Fibroblast of gingiva (primary cell): ENCODE results near the gene JMY.
"Not testable (repeated sequence)": the region's sequence is repeated elsewhere in the genome, so short reads cannot be mapped to it uniquely, and the experiment has no call there.

ENCODE experiments used
- DNase-seq: peaks from one replicate; pipeline ENCODE4 v3.0.0-alpha.2; 2011; ENCODE audit warnings: low read depth

JMY gene

DNA sequence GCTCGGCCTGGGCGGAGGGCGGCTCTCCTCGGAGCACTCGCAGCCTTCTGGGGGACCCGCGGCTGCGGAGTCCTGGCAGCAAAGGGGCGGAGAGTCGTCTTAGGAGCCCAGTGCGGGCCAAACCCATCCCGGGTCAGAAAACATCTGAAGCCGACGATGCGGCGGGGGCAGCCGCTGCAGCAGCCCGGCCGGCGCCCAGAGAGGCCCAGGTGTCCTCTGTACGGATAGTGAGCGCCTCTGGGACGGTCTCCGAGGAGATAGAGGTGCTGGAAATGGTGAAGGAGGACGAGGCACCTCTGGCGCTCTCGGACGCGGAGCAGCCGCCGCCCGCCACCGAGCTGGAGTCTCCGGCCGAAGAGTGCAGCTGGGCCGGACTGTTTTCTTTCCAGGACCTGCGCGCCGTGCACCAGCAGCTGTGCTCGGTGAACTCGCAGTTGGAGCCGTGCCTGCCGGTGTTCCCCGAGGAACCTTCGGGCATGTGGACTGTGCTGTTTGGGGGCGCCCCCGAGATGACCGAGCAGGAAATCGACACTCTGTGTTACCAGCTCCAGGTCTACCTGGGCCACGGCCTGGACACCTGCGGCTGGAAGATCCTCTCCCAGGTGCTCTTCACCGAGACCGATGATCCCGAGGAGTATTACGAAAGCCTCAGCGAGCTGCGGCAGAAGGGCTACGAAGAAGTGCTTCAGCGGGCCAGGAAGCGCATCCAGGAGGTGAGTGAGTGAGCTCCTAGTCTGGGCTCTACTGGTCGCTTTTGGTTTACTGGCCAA is 1.2 kb downstream of the JMY start:
- DNase-seq, result peak; percentile 23

- DNase-seq, result no peak
Measured at GRCh38 chr5:79237740-79238560, 2.0 kb downstream of the JMY start.

- DNase-seq, result no peak
Measured at GRCh38 chr5:79240561-79240960, 4.6 kb downstream of the JMY start.

DNA sequence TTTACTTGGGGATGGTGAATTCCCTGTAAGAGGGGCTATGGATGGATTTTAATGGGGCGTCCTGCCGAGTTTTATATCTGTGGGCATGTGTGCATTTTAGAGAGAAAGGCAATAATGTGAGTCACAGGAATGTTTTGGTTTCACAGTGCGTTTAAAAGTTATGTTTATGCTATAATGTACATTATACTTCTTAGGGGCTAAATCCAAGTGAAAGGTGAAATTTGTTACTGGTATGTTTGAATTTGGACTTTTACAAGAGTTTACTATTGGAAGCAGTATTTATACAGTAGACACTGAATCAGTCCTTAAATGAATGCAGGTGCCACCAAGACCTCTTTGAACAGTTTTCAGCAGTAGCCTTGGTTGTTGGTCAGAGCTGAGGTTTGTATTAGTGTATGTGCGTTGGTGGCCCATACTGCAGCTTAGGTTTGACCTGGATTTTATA is 5.6 kb downstream of the JMY start:
- no peak for DNase-seq

- DNase-seq, result no peak
Measured at GRCh38 chr5:79242242-79243039, 6.5 kb downstream of the JMY start.

- no peak for DNase-seq
Measured at GRCh38 chr5:79243224-79243623, 7.3 kb downstream of the JMY start.

GRCh38 chr5:79254067-79254466 is 18.1 kb downstream of the JMY start:
- DNase-seq, result not testable (repeated sequence)

GRCh38 chr5:79255786-79256557 is 20.0 kb downstream of the JMY start:
- DNase-seq, result peak; percentile 7

GRCh38 chr5:79256563-79256962 is 20.6 kb downstream of the JMY start:
- no peak for DNase-seq

- no peak for DNase-seq
Measured at GRCh38 chr5:79257314-79257713, 21.4 kb downstream of the JMY start.

DNA sequence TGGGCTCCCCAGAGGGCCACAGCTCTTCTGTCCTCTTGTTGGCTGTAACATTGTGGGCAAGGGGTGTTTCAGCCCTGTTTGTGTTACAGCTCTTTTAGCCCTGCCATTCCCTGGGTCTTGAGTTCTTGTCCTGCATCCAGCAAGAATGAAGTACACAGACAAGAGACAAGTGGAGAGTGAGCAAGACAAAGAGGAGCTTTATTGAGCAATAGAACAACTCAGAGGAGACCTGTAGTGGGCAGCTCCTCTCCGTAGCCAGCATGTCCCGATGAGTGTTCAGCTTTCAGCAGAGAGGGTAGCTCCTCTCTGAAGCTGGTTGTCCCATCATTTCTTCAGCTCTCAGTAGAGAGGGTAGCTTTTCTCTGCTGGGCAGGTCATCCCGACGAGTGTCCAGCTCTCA is 22.9 kb downstream of the JMY start:
- DNase-seq, result no peak

- no peak for DNase-seq
Measured at GRCh38 chr5:79259383-79259782, 23.5 kb downstream of the JMY start.

GRCh38 chr5:79259810-79260209 is 23.9 kb downstream of the JMY start:
- DNase-seq, result no peak

GRCh38 chr5:79261897-79262296 is 26.0 kb downstream of the JMY start:
- DNase-seq, result no peak

- no peak for DNase-seq
Measured at GRCh38 chr5:79263290-79263689, 27.4 kb downstream of the JMY start.

DNA sequence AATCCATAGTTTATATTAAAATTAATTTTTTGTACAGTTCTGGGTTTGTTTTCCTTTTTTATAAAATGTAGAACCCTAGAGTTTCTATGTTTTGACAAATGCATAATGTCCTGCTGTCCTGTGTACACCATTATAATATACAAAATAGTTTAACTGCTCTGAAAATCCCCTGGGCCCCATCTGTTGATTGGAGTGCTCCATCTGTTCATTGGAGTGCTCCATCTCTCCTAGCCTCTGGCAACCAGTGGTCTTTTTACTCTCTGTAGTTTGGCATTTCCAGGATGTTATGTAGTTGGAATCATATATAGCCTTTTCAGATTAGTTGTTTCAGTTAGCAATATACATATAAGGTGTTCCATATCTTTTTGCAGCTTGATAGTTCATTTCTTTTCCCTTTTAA is 31.2 kb downstream of the JMY start:
- DNase-seq, result no peak

DNA sequence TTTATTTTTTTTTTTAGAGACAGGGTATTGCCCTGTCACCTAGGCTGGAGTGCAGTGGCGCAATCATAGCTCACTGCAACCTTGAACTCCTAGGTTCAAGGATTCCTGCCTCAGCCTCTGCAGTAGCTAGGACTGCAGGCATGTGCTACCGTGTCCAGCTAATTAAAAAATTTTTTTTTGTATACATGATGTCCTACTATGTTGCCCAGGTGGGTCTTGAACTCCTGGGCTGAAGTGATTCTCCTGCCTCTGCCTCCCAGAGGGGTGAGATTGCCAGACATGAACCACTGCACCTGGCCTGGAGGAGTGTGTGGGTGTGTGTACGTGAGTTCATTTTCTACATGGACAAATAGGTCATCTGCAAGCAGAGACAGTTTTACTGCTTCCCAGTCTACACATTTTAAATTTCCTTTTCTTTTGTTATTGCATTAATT is 33.8 kb downstream of the JMY start:
- no peak for DNase-seq

DNA sequence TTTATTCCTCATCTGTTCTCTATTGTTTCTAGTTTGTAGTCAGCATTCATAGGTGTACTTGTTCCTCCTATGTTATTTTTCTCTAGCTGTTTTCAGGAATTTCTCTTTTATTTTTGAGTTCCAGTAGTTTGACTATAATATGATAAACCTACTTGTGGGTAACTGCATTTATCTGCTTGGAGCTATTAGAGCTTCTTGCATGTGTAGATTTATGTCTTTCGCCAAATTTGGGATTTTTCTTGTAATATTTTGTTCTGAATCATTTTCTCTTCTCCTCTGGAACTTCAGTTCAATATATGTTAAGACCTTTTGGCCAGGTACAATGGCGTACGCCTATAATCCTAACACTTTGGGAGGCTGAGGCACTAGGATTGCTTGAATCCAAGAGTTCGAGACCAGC is 37.4 kb downstream of the JMY start:
- no peak for DNase-seq

GRCh38 chr5:79284846-79285245 is 48.9 kb downstream of the JMY start:
- DNase-seq, result no peak

DNA sequence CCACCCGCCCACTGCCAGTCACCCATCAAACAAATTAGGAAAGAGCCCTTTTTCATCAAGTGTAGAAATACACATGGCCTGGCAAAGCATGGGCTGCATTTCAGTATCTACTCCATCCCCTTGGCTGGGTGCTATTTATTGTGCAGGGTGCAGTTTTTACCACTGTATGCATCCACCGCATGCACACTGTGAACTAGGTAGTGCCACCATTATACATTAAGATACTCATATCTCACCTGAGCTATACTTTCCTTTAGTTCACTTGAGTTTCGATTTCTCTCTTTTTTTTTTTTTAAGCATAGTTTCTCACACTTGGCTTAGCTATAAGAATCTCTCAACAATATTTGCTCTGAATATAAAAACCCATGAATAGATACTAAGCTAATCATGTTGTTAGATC is 49.4 kb downstream of the JMY start:
- DNase-seq, result no peak

GRCh38 chr5:79285833-79286232 is 49.9 kb downstream of the JMY start:
- no peak for DNase-seq

- no peak for DNase-seq
Measured at GRCh38 chr5:79287380-79287779, 51.4 kb downstream of the JMY start.
